Activated CD4-positive, alpha-beta memory T cell treated with anti-CD3 and anti-CD28 coated beads for 36 hours (primary cell): ENCODE data around the gene ZNF317. TPM values are rescaled to one million over a fixed set of nuclear protein-coding genes. Genes with fewer than 3 reads are reported as not detected.
A peak's percentile ranks its signal among the peaks of the same experiment; 100 is the strongest.
"Not testable (repeated sequence)": the region's sequence is repeated elsewhere in the genome, so short reads cannot be mapped to it uniquely, and the experiment has no call there.

Experiments
- CTCF ChIA-PET: fragments of 350-600 bp; sonication (Branson Sonifier 250); formaldehyde crosslinking; loops from one replicate; lab custom pipeline; 2021; ENCODE audit warnings: antibody characterized with exemption, inconsistent platforms; lab: Charles Lee
- POLR2A ChIA-PET: fragments of 350-600 bp; sonication (Branson Sonifier 250); formaldehyde crosslinking; loops from one replicate; lab custom pipeline; 2021; ENCODE audit warnings: antibody characterized with exemption; lab: Charles Lee
- DNase-seq: peaks from one replicate; pipeline ENCODE4 v3.0.0-alpha.2; 2020
- H3K27ac Mint-ChIP-seq: one replicate; pipeline ENCODE4 v1.8.0; 2021; ENCODE audit warnings: mixed read lengths
- H3K27me3 Mint-ChIP-seq: one replicate; pipeline ENCODE4 v1.8.0; 2021; ENCODE audit warnings: mixed read lengths
- H3K36me3 Mint-ChIP-seq: one replicate; pipeline ENCODE4 v1.8.0; 2021; ENCODE audit warnings: mixed read lengths
- H3K4me1 Mint-ChIP-seq: one replicate; pipeline ENCODE4 v1.8.0; 2021; ENCODE audit warnings: low read depth, mixed read lengths
- H3K4me3 Mint-ChIP-seq: one replicate; pipeline ENCODE4 v1.8.0; 2021; ENCODE audit warnings: mild to moderate bottlenecking, mixed read lengths
- H3K9me3 Mint-ChIP-seq: one replicate; pipeline ENCODE4 v1.8.0; 2021; ENCODE audit warnings: mixed read lengths
- intact Hi-C: fragments of 100-400 bp; cut with micrococcal nuclease; formaldehyde crosslinking; loops from one replicate; pipeline ENCODE4 v1.15.1; 2023
- total RNA-seq, 2 experiments: library from RNA; stranded (reverse); gene quantifications; one replicate each; pipeline ENCODE4 v1.2.3, GENCODE V29; 2021

Gene ZNF317
- total RNA-seq, 2 experiments from 2014 or later, result 31.8 to 31.9 TPM

DNA sequence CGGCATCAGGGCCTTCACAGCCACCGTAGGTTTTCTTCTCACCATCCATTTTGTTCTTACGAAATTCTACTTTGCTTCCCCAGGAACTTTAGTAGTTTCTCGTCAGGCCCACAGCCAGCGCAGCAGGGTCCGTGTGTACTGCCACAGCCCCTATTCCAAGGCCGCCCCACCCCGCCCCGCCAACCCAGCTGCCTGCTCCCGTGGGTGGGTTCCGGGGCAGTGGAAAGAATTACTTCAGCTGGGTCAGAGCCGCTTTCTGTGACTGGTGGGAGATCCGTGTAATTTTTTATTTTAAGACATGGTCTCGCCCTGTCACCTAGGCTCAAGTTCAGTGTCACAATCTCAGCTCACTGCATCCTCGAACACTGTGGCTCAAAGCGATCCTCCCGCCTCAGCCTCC is 42.8 kb downstream of the ZNF317 start:
- H3K4me1 Mint-ChIP-seq, result no peaks in the 10 kb centered on the region
- POLR2A ChIA-PET, result no interaction called here

GRCh38 chr19:9187191-9187590 is 47.0 kb downstream of the ZNF317 start:
- intact Hi-C loops, result no loop called here
- peaks cover 2% of the 10 kb centered on the region for H3K36me3 Mint-ChIP-seq
- H3K4me3 Mint-ChIP-seq, result no peak overlapping the region
- POLR2A ChIA-PET, result no interaction called here
- no peak for DNase-seq
- no peaks in the 10 kb centered on the region for H3K4me1 Mint-ChIP-seq
- CTCF ChIA-PET, result no interaction called here
- peaks cover 15% of the 10 kb centered on the region for H3K9me3 Mint-ChIP-seq
- no peak overlapping the region for H3K27ac Mint-ChIP-seq
- H3K27me3 Mint-ChIP-seq, result peaks cover 3% of the 10 kb centered on the region

More for the DNA sequence above, 42.8 kb downstream of the ZNF317 start:
- Mint-ChIP-seq H3K27ac (no peak overlapping the region), H3K27me3 (peaks cover 3% of the 10 kb centered on the region), H3K4me3 (no peak overlapping the region), H3K9me3 (peaks cover 4% of the 10 kb centered on the region), H3K36me3 (peaks cover 2% of the 10 kb centered on the region)
- CTCF ChIA-PET, result no interaction called here
- intact Hi-C loops, result no loop called here
- DNase-seq, result no peak

GRCh38 chr19:9189535-9189934 is 49.3 kb downstream of the ZNF317 start:
- DNase-seq, result no peak
- POLR2A ChIA-PET, result no interaction called here
- Mint-ChIP-seq H3K36me3 (peaks cover 2% of the 10 kb centered on the region), H3K4me1 (no peaks in the 10 kb centered on the region), H3K27me3 (peaks cover 6% of the 10 kb centered on the region), H3K27ac (no peak overlapping the region), H3K4me3 (no peak overlapping the region), H3K9me3 (peaks cover 15% of the 10 kb centered on the region)
- CTCF ChIA-PET, result no interaction called here
- intact Hi-C loops, result no loop called here

DNA sequence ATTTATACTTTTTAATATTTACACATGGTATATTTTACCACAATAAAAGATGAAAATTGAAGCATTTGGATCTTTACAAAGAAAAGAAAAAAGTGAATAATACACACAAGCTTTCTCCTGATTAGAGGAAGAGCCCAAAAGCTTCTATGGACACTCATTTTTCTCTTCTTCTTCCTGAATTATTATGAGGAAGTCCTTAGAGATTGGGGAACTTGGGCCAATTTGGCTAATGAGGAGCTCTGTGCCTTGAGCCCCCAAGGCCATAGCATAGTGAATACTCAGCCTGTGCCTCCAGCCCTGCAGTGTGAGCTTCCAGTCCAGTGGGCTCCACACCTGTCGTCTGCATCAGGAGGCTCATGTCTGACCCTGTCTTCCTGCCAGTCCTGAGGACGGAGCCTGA is 57.8 kb downstream of the ZNF317 start:
- POLR2A ChIA-PET, H3K4me1 Mint-ChIP-seq, H3K27ac Mint-ChIP-seq, H3K36me3 Mint-ChIP-seq, DNase-seq, CTCF ChIA-PET, H3K9me3 Mint-ChIP-seq, H3K4me3 Mint-ChIP-seq, intact Hi-C loops: not testable (repeated sequence)
- peaks cover 12% of the 10 kb centered on the region for H3K27me3 Mint-ChIP-seq

DNA sequence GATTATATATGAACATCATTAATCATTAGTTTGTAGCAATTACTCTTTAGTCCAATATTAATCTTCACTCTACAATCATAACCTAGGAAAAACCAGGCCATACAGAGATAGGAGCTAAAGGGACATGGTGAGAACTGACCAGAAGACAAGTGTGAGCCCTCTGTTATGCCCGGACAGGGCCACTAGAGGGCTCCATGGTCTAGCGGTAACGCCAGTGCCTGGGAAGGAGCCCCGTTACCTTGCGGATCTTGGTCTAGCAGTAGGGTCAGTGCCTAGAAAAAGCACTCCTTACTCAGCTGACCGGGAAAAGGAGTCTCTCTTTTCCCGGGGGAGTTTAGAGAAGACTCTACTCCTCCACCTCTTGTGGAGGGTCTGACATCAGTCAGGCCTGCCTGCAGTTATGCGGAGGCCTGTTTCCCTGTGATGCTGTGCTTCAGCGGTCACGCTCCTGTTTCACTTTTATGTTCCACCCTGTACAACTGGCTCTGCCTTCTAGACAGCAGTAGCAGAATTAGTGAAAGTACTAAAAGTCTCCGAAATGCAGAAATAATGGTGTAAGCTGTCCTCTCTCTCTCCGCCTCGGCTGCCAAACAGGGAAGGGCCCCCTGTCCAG is 65.4 kb downstream of the ZNF317 start:
- POLR2A ChIA-PET, result no interaction called here

More for the DNA sequence above, 65.4 kb downstream of the ZNF317 start:
- Mint-ChIP-seq H3K27ac (no peak overlapping the region), H3K4me3 (peak overlapping the region; percentile 23), H3K4me1 (peaks cover 2% of the 10 kb centered on the region), H3K36me3 (no peaks in the 10 kb centered on the region), H3K27me3 (peaks cover 4% of the 10 kb centered on the region), H3K9me3 (no peaks in the 10 kb centered on the region)
- peak; percentile 76 for DNase-seq
- intact Hi-C loops, result loop anchor here (1.0 to 2.0 kb wide), 4 partner anchors 69 to 591 kb away; no protein-coding TSS in a partner anchor
- CTCF ChIA-PET, result interaction anchor here (0.6 to 2.5 kb wide), 16 partner anchors 10 to 593 kb away, joined by 3 to 14 read pairs (median 3); partner anchors contain the start of genes ZNF266, ZNF559 and ZNF846

Other genes starting within 250 kb of the ZNF317 start
- gene MUC16, start 130.0 kb upstream of the ZNF317 start, total RNA-seq, result not detected
- gene OR1M1, start 53.3 kb upstream of the ZNF317 start, total RNA-seq, result not detected
- not detected for gene OR7G2, start 32.9 kb upstream of the ZNF317 start, total RNA-seq
- not detected for gene OR7G1, start 24.6 kb upstream of the ZNF317 start, total RNA-seq
- not detected for gene OR7G3, start 13.4 kb upstream of the ZNF317 start, total RNA-seq
- under 1 TPM in 1 of 2 experiments, not detected in 1; 0.17 TPM for gene OR7D2, start 38.6 kb downstream of the ZNF317 start, total RNA-seq
- gene OR7D4, start 79.2 kb downstream of the ZNF317 start, total RNA-seq, result not detected
- not detected for gene OR7E24, start 110.5 kb downstream of the ZNF317 start, total RNA-seq
- gene ZNF699, start 169.4 kb downstream of the ZNF317 start, total RNA-seq, result 1 to 10 TPM; 5.8 to 6.8 TPM
- gene ZNF559, start 183.8 kb downstream of the ZNF317 start, total RNA-seq, result 1 to 10 TPM; 8.0 to 9.4 TPM
- gene ZNF177, start 222.6 kb downstream of the ZNF317 start, total RNA-seq, result under 1 TPM; 0.43 to 0.46 TPM